Dermis microvascular lymphatic vessel endothelial cell (primary cell): ENCODE data around the gene ASF1B. TPM values are rescaled to one million over a fixed set of nuclear protein-coding genes. Genes with fewer than 3 reads are reported as not detected.
A peak's percentile ranks its signal among the peaks of the same experiment; 100 is the strongest.

Source experiments
- DNase-seq, 2 donors: peaks; one replicate each; pipeline versions ENCODE4 v3.0.0 to v3.0.0-alpha.2; 2010; ENCODE audit warnings: low read depth in 2 of 2
- total RNA-seq: library from RNA; depleted of rRNA; stranded (reverse); fragments of >200 nt; gene quantifications from 2 replicates; pipeline ENCODE4 v1.2.1, GENCODE V29; 2014

The ASF1B gene
- total RNA-seq, 1 donor from 2014 or later, result 17.8 TPM

DNA sequence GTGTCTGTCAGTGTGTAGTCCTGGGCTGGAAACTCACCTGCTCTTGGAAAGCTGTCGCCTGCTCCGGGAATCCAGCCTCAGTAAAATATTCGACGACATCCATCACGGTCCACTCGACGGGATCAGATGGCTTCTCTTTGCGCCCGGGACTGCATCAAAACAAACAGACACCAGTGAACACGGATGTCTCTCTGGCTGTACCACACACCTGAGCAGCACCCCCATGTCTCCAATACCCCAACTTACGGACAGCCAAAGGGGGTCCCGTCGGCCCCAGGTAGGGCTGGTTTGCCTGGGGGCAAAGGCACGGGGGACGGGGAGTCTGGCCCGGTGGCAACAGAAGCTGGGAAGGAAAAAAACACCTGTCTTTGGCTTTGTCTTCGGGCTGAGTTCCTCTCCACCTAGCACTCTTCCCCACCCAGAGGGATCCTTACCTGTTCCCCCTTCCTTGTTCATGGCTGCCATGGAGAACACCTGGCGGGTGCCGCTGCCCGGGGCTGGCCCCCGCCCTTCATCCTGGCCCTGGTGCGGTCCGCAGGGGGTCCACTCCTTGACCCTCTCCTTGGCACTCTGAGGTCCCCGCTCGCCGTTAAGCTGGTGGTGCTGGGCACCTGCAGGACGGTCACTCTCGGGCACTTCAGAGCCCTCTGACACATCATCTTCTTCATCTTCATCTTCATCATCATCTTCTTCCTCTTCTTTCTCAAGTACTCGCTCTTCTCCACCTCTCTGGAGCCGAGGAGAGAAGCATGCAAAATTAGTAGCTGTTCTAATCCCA is 47.6 kb downstream of the ASF1B start:
- no peak for DNase-seq

DNA sequence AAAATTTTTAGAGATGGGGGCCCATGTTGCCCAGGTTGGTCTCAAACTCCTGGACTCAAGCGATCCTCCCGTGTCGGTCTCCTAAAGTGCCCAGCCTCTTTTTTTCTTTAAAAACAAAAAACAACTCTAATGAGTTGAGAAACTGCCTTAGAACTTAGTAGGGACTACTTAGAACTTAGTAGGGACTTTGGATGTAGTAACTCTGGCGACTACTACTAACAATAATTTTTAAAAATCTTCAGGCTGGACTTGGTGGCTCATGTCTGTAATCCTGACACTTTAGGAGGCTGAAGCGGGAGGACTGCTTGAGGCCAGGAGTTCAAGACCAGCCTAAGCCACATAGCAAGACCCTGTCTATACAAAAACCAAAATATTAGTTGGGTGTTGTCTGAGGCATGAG is 50.3 kb downstream of the ASF1B start:
- DNase-seq, result no peak

DNA sequence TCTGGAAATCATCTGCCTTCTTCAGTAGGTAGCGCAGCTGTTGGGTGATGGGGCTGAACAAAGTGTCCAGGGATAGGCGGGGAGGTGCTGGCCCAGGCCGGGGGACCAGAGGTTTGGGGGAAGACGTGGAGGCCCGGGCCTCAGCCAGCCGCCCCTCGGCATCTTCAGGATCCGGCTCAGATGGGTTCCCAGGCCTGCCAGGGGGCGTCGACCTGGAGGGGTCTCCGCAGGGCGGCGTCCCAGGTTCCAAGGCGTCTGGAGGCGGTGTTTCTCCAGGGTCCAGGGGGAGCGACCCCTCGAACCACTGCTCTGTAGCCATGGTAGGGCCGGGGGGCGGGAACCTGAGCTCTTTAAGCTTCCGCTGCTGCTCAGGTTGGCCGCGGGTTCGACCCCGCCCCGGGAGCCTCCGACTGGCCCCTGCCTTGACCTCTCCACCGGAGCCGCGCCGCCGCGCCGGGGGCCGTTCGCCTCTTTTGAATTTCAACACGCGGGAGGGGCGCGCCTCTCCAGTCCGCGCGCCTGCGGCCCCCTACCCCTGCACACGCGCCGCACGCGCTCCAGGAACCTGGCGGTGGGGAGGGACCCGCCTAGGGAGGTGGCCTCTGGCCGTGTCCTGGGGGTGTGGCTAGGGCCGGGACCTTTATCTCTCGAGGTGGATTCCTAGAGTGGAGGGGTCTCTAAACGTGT is 50.9 kb downstream of the ASF1B start, which contains the start of gene C19orf67:
C19orf67 (minus strand) TSS at position 475 of the 687 bp plus-strand sequence; CDS start at position 319, 156 bp downstream.
- DNase-seq, result no peak

DNA sequence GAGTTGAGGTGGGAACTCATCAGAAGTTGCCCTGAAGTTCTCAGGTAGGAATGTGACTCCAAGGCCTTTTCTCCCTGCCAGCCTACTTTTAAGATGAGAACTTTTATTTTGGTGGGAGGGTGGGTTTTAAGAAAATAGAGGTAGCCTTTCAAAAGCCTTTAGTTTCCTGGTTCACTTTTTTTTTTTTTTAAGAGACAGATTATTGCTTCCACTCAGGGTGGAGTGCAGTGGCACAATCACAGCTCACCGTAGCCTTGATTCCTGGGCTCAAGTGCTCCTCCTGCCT is 53.8 kb downstream of the ASF1B start:
- DNase-seq, result no peak

DNA sequence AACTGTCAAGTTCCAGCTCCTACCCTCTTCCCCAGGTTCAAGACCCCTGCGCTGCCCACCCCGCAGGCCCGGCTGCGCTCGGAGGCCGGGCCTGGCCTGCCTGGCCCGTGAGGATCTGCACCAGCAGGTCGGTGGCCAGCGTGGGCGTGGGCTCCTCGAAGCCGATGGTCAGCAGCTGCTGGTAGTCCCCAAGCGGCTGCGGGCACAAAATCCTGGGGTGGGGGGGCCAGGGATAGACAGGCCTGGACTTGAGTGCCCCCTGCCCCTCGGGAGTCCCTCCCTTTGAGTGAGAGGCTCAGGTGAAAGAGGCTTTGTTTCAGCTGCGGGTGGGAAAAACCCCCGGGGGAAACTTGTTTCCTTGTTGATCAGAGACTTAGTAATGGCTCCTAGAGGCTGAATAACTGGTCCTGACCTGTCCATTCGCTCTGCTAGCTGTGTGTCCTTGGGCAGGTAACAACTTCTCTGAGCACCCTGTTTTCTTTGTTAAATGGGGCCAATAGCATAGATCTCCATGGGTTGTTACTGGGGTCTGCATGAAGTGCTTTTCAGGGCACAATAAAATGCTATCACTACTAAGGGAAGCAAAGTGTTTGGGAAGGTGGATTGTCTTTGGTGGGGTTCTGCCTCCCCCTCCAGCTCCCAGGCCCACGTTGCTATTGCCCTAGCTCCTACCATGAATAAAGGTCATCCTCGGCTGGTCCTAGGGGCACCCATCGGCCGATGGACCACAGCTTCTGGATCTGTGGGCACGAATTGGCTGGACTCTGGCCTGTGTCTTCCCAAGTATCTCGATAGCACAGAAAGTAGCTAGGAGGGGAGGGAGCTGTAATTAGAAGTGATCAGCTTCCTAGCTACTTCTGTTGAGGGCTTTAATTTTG is 54.4 kb downstream of the ASF1B start:
- DNase-seq, result peak in 1 of 2 donors; percentile 47

GRCh38 chr19:14080887-14081796 is 55.2 kb downstream of the ASF1B start:
- DNase-seq, result peak; percentile 99

GRCh38 chr19:14078411-14078810 is 58.0 kb downstream of the ASF1B start:
- no peak for DNase-seq

DNA sequence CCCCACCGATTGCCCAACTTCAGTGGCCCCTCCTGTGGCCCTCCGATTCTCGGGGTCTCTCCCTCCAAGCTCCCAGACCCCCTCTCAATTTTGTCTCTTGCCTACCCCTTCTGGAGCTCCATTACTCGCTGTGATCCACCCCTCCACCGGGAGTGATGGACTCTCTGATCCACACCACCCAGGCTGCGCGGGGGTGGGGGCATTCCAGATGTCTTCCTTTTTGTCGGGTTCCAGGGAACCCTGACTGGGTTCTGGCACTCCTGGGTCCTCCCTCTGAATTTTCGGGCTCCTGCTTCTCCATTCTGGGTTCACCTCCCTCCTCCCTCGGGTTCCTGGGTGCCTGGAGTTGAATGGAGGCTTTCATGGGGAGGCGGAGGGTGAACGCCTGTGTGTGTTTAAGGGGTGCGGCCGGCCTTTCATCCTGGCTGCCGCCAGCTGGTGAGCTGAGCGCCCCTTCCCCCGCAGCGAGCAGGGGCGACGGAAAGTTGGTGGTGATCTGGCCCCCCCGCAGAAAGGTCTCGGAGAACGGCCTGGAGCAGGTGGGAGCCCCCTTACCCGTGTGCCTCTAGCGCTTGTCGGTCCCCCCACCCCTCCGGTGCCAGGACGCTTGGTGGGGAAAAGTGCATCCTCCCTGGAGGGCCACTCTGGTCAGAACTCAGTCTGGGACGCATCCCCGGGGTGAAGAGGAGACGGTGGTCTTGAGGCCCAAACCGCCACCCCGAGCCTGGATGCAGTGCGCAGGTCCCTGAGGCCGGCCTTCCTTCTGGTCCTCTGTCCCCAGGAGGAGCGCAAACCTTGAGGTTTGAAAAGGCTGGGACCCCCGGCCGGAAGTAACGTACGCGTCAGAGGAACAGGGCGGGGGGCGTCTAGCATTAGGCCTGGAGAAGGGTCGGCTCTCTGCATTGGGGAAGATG is 62.2 kb downstream of the ASF1B start:
- DNase-seq, result no peak

DNA sequence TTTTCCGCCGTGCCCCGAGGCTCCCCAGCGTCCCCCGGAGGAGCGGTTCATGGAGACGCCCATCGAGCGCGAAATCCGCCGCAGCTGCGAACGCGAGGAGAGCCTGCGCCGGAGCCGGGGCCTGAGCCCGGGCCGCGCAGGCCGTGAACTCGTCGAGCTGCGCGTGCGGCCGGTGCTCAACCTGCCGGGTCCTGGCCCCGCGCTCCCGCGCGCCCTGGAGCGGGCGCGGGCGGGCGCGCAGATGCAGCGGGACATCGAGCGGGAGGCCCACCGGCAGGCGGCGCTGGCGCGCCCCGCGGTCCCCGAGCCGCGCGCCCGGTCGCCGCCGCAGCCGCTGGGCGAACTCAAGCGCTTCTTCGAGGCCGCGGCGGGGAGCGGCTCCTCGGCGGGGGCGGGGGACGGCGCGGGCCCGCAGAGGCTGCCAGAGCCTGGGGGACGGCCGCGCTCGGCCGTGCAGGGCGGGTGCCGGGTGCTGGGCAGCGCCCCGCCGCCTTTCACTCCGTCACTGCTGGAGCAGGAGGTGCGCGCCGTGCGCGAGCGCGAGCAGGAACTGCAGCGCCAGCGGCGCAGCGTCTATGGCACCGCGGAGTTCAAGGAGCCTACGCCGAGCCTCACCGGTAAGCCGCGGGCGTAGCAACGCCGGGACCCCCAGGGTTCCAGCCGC is 63.0 kb downstream of the ASF1B start:
- peak; percentile 59 to 81 for DNase-seq

DNA sequence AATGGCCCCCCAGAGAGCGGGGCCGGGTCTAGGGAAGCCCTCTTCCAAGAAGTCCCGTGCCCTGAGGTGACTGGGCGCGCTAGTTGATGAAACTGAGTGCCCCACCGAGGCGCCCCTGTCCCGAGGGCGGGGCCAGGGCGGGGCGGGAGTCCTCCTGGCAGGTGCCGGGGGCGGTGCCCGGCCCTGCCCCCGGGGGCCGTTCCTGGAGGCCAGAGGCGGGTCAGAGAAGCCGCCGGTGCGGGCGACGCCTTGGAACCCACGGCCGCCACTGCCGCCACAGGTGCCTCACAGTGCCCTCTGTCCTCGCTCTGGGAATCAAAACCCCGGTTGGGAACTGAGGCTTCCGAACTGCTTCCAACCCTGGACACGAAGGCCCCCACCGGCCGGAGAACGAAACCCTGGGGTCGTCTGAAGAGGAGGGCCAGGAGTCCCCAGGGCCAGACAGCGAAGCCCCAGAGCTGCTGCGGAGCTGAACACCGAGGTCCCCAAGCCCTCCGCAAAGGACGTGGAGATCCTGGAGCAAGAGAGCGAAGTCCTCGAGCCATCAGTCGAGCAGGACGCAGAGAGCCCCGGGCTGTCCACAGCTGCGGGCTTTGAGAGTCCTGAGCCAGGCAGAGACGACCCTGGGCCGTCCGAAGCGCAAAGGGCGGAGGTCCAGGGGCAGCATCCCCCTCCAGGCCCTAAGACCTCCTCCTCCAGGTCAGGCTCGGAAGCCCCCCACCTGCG is 63.7 kb downstream of the ASF1B start, which contains the start of gene MISP3:
MISP3 (plus strand) TSS at position 252 of the 726 bp plus-strand sequence. CDS start 524 bp downstream, outside the sequence.
- peak in 1 of 2 donors; percentile 42 for DNase-seq

DNA sequence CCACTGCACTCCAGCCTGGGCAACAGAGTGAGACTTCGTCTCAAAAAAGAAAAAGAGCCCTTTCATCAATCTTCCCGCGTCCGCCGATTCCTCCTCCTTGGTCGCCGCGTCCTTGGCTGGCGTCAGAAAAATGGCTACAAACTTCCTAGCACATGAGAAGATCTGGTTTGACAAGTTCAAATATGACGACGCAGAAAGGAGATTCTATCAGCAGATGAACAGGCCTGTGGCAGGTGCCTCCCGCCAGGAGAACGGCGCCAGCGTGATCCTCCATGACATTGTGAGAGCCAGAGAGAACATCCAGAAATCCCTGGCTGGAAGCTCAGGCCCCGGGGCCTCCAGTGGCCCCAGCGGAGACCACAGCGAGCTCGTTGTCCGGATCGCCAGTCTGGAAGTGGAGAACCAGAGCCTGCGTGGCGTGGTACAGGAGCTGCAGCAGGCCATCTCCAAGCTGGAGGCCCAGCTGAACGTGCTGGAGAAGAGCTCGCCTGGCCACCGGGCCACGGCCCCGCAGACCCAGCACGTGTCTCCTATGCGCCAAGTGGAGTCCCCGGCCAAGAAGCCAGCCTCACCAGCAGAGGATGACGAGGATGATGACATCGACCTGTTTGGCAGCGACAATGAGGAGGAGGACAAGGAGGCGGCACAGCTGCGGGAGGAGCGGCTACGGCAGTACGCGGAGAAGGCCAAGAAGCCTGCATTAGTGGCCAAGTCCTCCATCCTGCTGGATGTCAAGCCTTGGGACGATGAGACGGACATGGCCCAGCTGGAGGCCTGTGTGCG is 65.9 kb downstream of the ASF1B start:
- no peak for DNase-seq

Other genes starting within 250 kb of the ASF1B start
- gene BRME1, start 230.5 kb downstream of the ASF1B start, total RNA-seq, result 0.25 and 0.39 TPM in 2 replicates
- gene CC2D1A, start 230.4 kb downstream of the ASF1B start, total RNA-seq, result 3.7 and 5.6 TPM in 2 replicates
- gene PODNL1, start 198.2 kb downstream of the ASF1B start, total RNA-seq, result 0.25 TPM in 1 of 2 replicates, not detected in the other
- 7.1 and 10.4 TPM in 2 replicates for gene DCAF15, start 184.1 kb downstream of the ASF1B start, total RNA-seq
- gene RFX1, start 130.3 kb downstream of the ASF1B start, total RNA-seq, result 1.8 and 3.8 TPM in 2 replicates
- gene RLN3, start 108.4 kb downstream of the ASF1B start, total RNA-seq, result not detected in 2 replicates
- gene IL27RA, start 104.8 kb downstream of the ASF1B start, total RNA-seq, result 1.1 and 3.1 TPM in 2 replicates
- under 0.01 TPM in 1 of 2 replicates, not detected in the other for gene PALM3, start 74.5 kb downstream of the ASF1B start, total RNA-seq
- 0.13 TPM in 2 replicates for gene MISP3, start 63.8 kb downstream of the ASF1B start, total RNA-seq
- not detected in 2 replicates for gene C19orf67, start 50.8 kb downstream of the ASF1B start, total RNA-seq
- 7.8 and 12.3 TPM in 2 replicates for gene SAMD1, start 45.8 kb downstream of the ASF1B start, total RNA-seq
- gene PRKACA, start 18.8 kb downstream of the ASF1B start, total RNA-seq, result 36.5 and 46.1 TPM in 2 replicates
- gene ADGRL1, start 69.6 kb upstream of the ASF1B start, total RNA-seq, result 3.2 and 9.5 TPM in 2 replicates
- 4.9 and 6.2 TPM in 2 replicates for gene ADGRE5, start 244.9 kb upstream of the ASF1B start, total RNA-seq